PFSK-1 (cell line): ENCODE data around the gene TIAM2.

Experiments
- POLR2AphosphoS5 ChIP-seq: IDR thresholded peaks from 2 replicates; pipeline ENCODE4 v1.6.1; 2012; ENCODE audit warnings: low read depth, mild to moderate bottlenecking, control low read depth, low read length, moderate library complexity
- TF ChIP-seq, protein P1 (sequence below), 2 experiments: IDR thresholded peaks; 2 replicates each; pipeline versions ENCODE4 v1.6.1 to v1.8.0; 2011 to 2012; ENCODE audit warnings: low read depth in 2 of 2, low read length in 2 of 2, control low read depth in 1 of 2, inconsistent platforms in 1 of 2, mild to moderate bottlenecking in 1 of 2, moderate library complexity in 1 of 2; ENCODE audit not compliant: insufficient read depth in 1 of 2

DNA sequence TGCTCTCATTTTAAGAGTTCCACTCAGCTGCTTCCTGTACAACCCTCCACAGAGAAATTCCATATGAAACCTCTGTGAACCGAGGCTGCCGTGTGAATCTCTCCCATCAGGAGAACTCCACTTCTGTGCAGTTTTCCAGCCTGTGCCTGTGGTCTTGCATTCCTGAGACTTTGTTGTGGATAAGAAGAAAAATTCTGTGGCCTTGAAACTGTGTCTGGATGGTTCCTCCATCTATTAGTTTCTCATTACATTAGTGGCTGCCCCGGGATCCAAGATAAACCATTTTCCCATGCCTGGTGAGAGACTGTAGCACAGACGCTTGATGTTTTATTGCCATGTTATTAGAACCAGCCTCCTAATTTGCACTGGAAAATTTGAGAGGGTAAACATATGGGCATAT is 40.8 kb upstream of the TIAM2 start:
- TF ChIP-seq, protein P1, sequence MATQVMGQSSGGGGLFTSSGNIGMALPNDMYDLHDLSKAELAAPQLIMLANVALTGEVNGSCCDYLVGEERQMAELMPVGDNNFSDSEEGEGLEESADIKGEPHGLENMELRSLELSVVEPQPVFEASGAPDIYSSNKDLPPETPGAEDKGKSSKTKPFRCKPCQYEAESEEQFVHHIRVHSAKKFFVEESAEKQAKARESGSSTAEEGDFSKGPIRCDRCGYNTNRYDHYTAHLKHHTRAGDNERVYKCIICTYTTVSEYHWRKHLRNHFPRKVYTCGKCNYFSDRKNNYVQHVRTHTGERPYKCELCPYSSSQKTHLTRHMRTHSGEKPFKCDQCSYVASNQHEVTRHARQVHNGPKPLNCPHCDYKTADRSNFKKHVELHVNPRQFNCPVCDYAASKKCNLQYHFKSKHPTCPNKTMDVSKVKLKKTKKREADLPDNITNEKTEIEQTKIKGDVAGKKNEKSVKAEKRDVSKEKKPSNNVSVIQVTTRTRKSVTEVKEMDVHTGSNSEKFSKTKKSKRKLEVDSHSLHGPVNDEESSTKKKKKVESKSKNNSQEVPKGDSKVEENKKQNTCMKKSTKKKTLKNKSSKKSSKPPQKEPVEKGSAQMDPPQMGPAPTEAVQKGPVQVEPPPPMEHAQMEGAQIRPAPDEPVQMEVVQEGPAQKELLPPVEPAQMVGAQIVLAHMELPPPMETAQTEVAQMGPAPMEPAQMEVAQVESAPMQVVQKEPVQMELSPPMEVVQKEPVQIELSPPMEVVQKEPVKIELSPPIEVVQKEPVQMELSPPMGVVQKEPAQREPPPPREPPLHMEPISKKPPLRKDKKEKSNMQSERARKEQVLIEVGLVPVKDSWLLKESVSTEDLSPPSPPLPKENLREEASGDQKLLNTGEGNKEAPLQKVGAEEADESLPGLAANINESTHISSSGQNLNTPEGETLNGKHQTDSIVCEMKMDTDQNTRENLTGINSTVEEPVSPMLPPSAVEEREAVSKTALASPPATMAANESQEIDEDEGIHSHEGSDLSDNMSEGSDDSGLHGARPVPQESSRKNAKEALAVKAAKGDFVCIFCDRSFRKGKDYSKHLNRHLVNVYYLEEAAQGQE (IDR thresholded peaks at IDR 0.05; ENCODE audit: insufficient read depth in 1 of 2, low read depth in 2 of 2, low read length in 2 of 2), result no peak
- no peak for TF ChIP-seq POLR2AphosphoS5
